HG03575 (cell line): ENCODE results near the gene NRCAM.

Experiments
- ATAC-seq: cut with Tn5 transposase; IDR thresholded peaks from one replicate; pipeline ENCODE4 v1.9.1; 2021; ENCODE audit not compliant: unreplicated experiment, insufficient number of reproducible peaks, low FRiP score; ENCODE audit errors: extremely low read depth

Gene NRCAM

DNA sequence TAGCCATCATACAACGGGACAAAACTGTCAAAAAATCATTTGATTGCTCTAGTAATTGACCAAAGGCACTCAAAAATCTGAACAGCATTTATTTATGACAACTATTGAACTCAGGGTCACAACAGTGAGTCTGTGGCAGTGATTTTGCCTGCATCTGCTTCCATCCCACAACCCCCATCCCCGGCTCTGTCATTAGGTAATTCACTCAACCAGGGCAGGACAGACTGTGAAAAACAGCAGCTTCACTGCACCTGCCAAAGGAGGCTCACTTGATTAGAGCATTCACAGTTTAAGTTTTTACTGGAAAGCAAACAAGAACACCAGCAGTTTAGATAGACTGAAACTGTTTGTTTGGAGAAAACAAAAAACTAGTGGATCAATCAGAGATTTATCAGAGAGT lies 22.2 kb downstream of the NRCAM start:
- ATAC-seq, result no peak

DNA sequence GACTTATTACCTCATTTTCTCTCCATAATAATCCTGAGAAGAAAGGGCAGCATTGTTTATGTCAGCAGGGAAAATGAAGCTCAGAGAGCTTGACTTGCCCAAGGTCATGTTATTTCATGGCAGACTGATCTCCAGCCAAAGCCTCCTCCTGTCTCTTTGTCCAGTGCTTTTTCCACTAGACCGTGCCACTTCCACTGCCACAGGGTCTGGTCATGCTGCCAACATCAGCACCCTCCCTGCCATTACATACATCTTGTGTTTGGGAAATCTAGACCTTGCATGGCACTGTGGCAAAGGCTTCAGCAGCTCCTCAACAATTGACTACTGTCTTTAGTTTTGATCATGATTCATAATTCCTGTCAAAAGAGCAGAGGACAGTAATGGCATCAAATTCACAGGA lies 25.1 kb downstream of the NRCAM start:
- ATAC-seq, result no peak

DNA sequence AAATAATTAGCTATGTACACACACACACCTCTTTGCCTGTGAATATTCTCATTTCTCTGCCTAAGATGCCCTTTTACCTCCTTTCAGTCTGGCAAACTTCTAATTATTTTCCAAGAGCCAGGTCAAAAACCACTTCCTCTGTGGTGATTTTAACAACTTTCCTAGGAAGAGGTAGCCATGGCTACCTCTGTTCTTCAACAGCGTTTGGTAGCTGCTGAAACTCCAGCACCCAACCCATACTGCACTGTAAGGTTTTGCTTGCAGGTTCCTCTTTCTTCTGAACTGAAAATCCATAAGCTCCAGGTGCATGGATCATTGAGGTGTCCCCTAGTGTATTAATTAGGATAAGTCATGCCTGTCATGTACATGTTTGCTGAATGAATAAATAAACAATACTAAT lies 25.6 kb downstream of the NRCAM start:
- ATAC-seq, result no peak

DNA sequence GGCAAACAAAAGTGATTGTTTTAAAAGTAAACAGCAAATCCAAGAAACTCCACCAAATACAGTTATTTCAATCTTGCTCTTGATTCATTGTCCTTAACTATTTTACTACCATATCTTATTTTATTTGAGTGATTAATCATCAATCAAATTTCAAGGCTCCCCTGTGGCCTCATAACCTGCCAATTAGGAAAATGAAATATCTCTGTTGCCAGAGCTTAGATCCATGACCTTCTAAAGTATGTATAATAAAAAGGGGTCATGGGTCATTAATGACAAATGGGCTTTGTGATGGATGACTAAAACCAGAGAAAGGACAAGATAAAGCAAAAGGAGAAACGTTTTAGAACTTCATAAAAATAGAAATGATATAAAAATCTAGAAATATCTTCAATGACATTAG lies 28.5 kb downstream of the NRCAM start:
- ATAC-seq, result no peak

DNA sequence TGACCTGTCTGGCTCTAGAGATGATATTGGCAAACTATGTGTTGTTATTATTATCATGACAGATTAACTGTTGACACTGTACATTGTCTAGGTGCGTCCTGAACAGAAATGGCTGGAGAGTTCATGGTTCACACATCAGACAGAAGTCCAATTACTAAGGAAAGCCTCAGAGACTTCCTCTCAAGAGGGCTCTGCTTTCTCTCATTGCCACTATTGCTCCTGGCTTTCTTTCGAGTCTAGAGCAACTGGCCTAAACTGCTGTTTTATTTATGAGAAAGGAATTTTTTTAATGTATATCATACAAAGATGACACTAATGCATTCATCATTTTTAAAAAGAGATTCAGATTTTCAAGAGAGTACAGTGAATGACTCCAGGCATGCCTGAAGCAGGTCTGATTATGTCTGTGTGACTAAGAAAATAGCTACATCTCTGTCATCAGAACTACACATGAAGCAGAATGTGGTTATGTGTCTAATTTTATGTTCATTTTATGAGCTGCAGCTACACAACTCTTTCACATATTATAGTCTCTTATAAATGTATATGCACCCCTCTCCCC lies 30.4 kb downstream of the NRCAM start:
- ATAC-seq, result no peak

DNA sequence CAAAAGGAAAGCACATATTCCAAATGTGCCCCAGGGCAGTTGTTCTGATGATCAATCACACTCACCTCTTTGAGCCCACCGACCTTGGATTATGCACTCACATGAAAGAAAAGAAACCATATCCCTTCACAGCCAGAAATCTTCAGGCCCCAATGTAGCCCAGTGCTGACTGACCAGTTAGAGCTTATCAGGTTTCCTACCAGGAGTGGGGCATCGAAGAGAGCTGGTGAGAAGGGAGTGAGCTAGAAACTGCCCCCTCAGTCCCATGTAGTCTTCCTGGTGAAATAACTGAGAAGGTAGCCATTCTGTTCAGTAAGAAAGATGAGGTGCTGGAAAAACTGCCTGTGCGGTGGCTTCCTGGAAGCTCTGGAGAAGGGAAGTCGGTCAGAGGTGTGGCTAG lies 32.2 kb downstream of the NRCAM start:
- no peak for ATAC-seq

DNA sequence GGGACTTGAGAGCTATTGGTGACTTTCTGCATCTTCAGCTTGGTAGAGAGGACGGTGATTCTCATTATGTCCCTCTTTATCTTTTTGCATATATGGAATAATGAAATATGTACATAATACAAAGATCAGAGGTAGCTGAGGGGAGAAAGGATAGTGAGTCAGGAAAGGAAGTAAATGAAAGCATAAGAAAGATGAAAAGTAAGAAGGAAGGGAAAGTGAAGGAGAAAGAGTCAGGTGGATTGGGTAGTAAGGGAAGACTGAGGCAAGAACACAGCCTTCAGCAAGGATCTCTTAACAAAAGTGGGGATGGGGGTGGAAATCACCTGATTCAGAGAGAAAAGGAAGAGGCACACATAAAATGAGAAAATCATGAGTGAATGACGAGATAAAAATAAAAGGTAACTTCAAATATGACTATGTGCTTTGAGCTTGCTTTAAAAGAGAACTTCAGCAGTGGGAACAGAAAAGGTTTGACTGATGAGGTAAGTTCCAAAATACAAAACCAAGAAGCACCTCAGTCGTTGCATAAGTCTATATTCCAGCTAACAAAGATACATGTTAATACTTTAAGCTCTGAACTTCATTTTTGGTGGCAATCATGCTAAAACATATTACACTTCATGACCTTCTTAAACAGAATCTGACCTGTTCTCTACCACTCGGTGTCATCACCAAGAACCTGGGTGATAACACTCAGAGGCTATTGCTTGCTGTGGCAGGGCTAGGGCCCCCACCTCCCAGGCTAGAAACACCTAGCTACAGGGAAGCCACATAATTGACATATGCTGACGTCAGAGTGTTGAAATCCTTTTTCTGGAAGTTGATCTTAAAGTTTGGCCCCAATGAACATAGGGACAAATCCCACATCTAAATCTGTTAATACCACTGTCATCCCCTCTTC lies 32.9 kb downstream of the NRCAM start:
- no peak for ATAC-seq

DNA sequence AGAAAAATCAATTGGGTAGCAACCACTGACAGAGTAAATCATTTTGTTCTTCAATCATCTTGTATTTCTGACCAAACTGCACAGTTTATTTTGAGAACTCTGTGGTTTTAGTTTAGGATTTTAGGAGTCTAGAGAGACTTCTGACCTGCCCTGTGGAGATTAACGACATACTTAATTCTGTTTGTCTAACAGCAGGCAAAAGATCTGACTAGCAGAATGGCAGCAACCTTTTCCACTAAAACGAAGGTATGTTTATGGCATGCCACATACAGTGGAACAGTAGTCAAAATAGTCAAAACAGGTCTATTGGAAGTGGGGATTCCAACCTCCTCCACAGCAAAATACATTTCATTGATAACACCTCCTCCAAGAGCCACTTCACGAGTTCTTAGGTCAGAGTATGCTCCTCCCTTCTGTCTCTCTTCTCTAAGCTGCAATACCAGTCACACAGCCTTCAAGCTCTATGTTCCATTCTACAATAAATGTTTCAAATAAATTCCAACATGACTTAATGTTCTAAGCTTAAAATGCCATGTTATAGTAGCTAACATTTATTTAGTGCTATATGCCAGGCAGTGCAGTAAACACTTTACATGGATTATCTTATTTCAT lies 34.4 kb downstream of the NRCAM start:
- no peak for ATAC-seq

DNA sequence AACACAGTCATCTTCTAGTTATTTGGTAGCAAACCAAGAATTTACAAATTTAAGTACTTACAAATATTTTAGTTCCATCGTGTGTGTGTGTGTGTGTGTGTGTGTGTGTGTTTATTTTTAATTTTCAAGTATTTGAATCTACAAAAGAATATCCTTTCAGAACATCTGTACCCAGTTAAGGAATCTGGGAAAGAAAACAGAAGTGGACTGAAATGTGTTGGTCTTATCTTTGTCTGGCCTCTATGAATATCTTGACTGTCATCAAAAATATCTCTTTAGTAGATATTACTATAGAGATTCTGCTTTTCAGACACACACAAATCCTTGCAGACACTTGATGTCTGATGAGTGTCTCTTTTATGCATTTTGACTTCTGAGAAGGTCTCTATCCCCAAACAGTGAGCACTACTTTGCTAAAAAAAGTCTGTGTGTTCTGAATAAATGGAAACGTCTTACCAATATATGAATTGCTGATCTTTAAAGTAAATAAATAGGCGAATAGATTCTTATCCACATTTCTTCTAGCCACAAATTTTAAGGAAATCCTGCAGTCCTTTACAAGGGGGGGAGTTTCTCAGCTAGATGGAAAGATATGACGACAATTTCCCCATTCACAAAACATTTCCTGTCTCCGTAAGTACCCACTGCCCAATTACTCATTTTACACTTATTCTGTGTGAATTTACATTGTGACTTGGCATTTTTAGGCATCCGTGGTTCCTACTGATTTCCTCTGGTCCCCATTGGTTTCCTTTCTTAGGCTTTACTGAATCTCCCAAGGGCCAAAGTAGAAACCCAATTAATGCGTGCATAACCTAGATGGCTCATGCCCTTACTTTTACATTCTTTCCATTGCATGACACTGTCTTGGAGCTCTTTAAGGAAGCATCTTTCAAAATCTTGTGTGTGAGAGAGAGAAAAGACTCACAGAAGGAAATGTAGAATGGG lies 36.0 kb downstream of the NRCAM start:
- no peak for ATAC-seq

DNA sequence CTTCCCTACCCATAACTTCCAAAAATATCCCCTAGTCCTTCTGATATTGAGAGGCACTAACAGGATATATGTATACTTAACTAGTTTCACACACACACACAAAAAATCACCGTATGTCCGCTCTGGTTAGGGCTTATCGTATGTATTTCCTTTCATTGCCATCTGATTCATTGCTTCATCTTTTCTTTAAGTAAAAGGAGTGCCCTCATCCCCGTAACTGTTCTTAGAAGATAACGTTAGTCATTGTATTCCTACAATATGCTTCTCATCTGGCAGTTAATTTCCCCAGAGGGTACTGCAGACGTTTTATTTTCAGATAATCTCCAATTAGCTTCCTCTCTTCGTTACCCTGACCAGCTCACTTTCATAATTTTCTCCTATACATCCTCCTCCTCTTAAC lies 37.3 kb downstream of the NRCAM start:
- ATAC-seq, result no peak

DNA sequence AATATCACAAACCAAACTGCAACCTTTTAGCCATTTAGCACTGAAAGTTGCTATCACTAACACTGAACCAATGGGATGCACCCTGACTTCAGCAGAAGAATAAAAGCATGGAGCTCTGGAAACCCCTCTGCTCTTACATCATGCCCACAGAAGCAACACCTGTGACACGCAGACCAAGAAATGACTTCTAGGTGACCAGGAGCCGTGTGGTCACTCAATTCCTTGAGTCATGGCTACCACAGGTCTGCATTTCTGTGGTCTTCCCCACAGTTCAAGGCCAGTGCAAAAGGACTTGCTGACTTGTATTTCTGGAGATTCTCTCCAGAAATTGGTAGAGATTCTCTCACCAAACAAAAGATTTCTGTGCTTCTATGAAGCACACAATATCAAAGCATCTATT lies 38.3 kb downstream of the NRCAM start:
- ATAC-seq, result no peak

DNA sequence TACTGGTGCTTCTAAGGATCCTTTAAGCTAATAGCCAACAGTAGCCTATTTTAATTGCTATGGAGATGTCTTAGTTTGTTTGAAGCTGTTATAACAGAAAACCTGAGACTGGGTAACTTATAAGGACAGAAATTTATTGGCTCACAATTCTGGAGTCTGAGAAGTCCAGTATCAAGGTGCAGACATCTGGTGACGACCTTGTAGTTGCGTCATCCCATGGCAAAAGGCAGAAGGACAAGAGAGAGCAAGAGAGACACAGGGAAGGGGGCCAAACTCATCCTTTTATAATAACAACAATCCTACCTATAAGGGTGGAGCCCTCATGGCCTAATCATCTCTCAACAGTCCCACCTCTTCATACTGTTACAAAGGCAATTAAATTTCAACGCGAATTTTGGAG lies 39.1 kb downstream of the NRCAM start:
- ATAC-seq, result no peak

DNA sequence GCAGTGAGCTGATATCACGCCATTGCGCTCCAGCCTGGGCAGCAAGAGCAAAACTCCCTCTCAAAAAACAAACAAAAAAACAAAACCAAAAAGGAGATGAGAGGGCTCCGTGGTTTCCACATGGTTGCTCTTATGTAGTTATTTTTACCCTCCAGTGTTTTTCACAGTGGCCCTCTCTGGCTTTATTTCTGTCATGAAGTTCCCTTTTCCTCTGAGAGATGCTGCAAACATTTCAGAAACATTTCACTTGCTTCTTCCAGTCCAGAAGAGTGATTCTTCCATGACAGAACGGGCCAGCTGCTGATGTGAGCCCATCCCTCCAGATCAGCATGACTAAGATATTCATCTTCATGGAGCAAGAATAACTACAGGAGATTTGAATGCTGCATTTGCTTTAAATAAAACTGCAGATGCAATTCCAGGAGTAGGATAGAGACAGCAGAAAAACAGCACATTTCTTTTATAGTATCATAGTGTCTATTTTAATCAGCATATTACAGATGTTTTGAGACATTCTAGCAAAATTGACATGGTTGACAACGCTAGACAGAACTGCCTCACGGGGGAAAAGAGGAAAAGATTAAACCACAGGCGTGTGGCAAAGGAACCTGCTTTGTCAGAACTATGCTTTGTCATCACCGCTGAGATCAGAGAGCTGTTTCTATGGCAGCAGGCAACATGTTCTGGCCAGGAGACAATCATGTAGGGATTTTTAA lies 40.3 kb downstream of the NRCAM start:
- ATAC-seq, result peak; percentile 83

DNA sequence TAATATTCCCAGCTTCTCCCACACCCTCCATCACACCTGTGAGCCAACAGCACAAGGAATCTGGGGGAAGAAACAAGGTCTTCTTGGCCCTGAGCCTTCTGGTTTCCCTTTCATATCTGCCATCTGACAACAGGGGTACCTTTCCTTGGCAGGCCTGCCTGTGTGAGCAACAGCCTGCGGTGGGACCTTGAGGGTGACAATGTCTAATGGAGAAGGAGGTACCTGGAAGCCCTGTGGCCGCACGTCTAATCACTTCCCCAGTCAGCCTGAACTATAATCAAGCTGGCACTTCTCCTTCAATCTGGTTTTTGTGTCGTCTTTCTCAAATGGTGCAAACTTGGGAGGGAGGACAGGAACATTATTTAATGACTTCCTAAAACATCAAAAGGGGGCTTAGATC lies 41.2 kb downstream of the NRCAM start:
- ATAC-seq, result no peak

DNA sequence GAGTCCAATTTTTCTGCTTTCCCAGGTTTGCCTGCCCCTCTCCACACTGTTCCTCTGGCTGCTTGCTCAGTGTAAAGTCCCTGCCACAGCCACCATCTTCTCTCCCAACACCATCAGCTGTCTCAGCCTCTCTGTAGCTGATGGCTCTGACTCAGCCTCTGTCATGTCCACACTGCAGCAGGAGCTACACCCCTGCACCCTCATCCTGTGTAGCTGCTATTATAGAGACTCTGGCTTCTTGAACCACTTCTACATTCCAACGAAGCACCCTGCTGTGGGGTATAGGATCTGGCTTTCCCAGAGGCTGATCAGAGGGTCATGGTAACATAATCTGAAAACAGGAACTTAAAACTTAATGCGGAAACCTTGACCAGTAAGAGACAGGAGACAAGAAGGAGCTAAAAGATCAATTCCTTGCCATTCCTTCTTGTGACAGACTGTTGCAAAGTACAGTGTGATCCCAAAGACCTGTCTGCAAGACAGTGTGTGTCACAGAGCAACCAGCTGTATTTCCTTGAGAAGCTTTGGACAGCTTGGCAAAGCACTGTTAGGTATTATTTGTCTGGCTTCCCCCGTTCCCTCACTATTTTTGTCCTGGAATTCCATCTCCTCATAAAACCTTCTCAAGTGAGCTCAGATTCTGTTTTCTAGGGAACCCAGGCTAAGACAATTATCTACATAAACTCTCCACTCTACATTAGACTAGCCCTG lies 42.3 kb downstream of the NRCAM start:
- ATAC-seq, result no peak

DNA sequence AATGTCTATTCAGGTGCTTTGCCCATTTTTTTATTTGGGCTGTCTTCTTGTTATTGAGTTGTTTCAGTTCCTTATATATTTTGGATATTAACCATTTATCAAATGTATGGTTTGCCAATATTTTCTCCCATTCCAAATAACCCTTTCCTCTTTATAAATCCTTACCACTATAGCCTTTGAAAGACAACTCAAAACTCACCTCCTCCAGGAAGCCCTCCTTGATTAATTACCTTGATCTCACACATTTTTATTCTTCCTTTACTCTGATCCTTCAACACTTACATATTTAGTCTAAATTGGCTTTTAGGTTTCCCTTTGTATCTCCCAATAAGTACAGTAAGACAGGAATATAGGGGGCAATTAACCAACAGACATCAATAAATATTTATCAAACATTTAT lies 42.9 kb downstream of the NRCAM start:
- ATAC-seq, result no peak

DNA sequence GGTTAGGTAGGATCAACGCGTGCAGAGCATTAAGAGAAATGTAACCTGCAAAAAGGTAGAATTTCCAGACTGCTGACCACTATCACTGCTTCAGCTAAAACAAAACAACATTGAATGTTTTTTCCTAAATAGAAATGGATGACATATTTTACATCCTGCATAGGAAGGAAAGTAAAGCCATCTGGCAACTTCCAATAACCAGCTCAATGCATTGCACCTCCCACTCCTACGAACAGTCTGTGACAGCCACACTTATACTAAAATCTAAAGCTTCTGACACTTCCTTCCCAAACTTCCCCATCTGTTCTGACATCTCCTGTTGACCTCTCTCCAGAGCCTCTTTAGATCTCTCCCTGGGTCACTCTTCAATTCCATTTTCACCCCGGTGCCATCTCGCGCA lies 47.1 kb downstream of the NRCAM start:
- no peak for ATAC-seq

DNA sequence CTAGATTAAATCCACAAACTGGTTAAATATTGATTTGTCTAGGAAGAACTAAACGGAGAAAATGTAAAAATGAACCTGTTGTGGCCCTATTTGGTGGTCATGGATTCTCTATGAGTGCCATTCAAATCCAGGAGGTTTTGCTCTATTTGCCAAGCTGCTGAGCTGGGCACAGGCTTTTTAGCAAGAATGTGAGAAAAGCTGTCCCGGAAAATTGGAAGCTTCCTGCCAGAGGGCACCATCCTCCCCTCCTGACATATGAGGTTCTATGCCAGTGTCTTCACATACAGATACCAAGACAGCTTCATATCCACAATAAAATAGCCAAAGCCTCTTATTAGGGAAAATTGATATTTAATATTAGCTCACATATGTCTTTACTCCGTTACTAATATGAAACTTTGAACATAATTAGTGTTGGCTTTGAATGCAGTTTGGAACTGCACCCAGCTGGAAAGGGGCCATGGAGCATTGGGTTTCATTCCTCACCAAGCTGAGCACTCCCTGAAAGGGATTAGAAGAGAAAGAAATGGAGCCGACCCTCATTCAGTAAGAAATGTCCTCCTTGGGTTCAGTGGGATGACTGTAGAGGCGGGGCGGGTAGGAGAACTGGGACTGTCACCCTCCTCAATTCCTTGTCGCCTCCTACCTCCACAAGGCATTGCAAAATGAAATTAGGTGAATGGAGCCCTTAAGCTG lies 47.8 kb downstream of the NRCAM start:
- ATAC-seq, result no peak
